Stimulated activated CD4-positive, alpha-beta T cell treated with anti-CD3 and anti-CD28 coated beads, Interleukin-15, amount 100 ng/mL, for 1 hour (primary cell): ENCODE measurements around the gene TSPAN31.
A peak's percentile ranks its signal among the peaks of the same experiment; 100 is the strongest.

Experiments used
- DNase-seq, 2 donors: peaks; one replicate each; pipeline ENCODE4 v3.0.0-alpha.2; 2020; ENCODE audit warnings: low read depth in 1 of 2, low spot score in 1 of 2

TSPAN31 gene

DNA sequence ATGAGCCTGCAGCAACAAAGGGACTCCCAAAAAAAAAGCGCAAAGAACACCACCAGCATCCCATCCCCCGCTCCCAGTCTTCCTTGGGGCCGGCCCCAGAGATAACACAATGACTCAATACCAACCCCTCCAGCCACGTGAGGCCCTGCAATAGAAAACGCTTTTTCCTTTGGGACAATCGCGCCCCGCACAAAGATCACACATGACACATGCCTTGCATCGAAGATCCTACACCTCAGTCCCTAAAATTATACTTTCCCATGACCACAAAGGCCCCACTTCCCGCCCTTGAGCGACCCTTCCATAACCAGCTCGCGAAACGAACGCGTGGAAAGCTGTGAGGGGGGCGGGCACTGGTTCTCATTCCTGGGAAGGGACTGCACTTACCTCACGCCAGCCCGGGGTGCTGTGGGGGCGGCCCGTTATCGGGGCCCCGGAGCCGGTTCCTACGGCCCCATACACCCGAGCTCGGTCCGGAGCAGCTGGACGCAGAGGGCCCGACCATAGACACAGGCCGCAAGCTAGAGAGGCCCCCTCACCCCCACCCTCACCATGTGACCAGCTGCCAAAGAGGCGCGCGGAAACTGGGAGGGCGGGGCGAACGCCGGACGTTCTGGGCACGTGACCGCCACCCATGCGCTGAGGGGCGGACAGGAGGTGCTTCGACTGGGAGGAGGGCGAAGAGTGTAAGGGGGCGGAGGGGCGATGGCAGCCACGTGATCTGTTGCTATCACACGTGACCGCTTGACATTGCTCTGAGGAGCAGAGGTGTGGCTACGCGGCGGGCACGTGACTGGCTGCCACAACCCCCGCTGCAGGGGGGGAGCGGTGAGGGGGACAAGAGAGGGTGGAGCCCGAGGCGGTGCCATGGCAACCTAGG lies 7.2 kb downstream of the TSPAN31 start, which contains the start of gene CDK4:
Gene CDK4 (minus strand): TSS at position 523 of the 880 bp plus-strand sequence. CDS start 593 bp downstream, outside the sequence.
- DNase-seq = peak; percentile 91 to 97

DNA sequence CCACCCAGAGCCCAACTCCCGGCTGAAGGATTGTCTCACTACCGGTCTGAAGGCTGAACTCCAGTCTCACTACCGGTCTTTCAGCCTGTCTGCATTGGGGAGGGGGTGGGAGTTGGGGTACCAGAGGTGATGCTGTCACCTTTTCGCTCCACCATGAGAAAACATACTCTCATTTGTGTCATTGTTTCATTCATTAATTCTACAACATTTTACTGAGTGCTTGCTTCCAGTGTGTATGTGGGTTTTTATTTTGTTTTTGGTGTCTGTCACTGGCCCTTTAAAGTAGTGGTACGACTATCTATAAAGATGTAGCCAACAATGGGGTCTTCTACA lies 7.8 kb downstream of the TSPAN31 start:
- DNase-seq = no peak

DNA sequence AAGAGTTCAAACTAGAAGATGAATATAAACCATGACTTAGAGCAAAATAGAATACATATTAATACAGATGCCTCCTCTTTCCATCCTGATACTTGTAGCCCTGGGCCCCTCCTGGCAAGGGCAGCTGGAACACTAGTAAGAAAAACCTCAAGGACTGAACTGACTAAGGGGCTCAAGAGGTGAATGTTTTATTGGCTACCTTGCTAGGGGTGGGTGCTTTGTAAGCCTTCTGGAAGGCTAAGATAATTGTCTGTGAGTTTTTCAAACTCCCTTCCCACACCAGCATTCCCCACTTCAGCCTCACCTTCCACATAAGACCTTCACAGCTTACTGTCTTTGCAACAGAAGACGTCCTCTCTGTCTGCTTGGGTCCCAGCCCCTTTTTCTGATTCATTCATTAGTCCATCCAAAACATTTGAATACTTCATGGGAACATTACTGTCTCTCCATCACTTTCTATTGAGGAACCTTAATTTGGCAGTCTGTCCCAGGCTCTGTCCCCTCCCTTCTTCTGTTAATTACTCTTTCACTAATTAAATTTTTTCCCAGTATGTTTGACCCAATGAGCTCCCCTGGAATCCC lies 9.0 kb downstream of the TSPAN31 start:
- DNase-seq = no peak

DNA sequence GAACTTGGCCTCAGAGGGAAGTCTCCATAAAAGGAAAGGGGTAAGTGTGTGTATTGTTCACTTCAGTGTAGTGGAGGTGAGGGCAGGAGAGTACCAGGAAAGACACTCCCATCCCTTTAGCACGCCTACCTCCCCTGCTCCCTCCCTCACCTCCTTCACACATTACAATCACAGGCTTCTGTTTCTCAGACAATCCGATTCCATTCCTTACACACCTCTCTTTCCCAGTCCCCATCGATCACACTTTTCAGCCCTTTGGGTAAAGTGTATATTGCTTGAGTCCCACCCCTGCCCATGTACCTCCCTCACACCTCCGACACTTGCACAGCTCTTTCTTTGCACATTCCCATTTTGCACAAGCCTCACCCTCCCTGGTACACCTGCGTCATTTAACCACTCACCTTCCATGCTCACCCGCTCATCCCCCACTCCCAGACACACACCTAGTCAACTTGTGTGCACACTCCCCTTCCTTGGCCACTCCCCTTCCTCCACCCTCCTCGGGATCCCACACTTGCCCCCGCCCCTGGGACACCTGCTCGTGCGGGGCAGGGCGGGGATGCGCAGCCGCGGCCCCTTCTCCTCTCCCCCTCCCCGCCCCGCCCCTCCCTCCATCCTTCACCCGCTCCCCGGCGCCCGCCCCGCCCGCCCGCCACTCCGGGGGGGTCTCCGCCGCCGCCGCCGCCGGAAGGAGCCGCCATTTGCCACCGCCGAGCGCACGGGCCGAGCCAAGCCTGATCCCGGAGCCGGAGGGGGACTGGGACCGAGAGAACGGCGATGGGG lies 9.8 kb downstream of the TSPAN31 start, which contains the start of gene MARCHF9:
Gene MARCHF9 (plus strand): TSS at position 693 of the 783 bp plus-strand sequence. CDS start 426 bp downstream, outside the sequence.
- DNase-seq = peak; percentile 62 to 67

DNA sequence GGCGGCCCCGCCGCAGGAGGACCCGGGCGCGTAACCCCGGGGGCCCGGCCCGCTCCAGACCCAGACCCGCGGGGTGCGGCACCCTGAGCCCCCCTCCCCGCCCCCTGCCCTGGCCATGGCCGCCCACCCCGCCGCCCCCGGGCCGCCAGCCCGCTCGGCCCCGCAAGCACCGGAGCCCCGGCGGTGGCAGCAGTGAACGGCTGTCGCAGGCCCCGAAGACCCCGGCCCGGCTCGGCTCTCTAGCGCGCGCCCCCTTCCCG lies 10.3 kb downstream of the TSPAN31 start:
- DNase-seq = no peak

DNA sequence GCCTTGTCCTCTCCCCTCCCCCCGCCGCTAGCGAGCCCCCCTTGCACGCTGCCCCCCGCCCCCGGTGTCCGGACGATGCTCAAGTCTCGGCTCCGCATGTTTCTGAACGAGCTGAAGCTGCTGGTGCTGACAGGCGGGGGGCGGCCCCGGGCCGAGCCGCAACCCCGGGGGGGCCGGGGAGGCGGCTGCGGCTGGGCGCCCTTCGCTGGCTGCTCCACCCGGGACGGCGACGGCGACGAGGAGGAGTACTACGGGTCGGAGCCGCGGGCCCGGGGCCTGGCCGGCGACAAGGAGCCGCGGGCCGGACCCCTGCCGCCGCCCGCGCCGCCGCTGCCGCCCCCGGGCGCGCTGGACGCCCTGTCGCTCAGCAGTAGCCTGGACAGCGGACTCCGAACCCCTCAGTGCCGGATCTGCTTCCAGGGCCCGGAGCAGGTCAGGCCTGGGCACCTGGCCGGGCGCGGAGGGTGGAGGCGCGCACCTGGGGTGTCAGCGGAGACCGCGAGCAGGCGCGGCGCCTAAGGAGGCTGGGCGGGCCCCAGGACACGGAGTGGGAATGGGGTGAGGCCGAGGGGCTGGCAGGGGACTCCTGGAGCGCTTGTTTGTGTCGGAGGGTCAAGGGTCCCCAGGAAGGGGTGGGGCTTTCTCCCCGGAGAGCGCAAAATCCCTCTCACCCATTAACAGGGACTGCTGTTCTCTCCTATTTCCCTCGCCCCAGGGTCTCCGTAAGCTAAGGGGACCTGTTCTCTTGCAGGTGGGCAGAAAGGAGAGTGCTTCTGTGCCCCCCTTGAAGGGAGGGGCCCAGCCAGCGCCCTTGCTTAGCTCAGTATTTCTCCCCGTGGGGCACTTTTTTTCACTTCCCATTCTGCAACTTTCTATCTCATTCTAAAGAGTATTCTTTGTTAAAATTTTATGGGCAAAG lies 10.9 kb downstream of the TSPAN31 start:
- DNase-seq = no peak

DNA sequence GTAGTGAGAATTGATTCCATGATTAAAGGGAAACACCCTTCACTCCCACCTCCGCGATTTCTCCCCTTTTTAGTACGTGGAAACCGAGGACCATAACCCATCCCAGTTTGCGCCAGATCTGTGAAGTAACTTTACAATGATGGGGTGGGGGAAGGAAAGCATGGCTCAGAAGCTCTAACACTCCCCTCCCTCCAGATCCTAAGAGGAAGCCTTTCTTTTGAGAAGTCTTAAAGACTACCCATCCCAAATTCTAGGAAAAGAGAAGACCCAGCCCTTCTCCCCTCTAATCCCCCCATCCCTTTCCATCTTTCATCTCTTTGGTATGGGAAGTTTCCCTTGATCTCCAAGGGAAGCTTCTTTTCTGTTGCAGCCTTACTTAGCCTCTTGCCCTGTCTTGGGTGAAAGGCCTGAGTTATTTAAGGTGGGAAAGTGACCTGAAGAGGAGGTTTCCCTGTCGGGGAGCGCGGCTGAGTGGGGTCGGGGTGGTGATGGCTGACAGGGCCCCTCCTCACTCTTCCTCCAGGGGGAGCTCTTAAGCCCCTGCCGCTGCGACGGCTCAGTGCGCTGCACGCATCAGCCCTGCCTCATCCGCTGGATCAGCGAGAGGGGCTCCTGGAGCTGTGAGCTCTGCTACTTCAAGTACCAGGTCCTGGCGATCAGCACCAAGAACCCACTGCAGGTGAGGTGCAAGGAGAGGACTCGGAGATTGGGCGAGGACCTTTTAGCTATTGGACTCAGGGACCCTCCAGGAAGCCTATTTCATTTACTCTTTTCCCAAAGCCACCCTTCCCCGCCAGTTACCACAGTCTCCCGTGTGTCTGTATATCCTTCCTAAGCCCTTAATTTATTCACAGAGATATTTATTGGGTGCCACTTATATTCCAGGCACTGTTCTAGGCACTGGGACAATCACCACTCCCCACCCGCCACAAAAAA lies 11.8 kb downstream of the TSPAN31 start:
- peak; percentile 56 to 59 for DNase-seq

DNA sequence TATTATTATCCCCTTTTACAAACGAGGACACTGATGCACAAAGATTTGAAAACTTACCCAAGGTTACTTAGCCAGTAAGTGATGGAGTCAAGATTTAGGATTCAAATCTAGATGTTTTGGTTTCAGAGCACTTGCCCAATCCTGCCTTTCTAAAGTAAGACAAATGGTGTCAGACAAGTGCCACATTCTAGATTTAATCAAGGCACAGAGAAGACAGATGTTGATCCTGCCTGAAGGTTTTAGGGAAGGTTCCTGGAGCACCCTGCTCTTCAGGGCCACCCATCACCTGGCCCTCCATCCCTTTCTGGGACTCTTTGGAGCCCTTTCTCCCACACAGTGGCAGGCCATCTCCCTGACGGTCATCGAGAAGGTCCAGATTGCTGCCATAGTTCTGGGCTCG lies 12.9 kb downstream of the TSPAN31 start:
- no peak for DNase-seq

DNA sequence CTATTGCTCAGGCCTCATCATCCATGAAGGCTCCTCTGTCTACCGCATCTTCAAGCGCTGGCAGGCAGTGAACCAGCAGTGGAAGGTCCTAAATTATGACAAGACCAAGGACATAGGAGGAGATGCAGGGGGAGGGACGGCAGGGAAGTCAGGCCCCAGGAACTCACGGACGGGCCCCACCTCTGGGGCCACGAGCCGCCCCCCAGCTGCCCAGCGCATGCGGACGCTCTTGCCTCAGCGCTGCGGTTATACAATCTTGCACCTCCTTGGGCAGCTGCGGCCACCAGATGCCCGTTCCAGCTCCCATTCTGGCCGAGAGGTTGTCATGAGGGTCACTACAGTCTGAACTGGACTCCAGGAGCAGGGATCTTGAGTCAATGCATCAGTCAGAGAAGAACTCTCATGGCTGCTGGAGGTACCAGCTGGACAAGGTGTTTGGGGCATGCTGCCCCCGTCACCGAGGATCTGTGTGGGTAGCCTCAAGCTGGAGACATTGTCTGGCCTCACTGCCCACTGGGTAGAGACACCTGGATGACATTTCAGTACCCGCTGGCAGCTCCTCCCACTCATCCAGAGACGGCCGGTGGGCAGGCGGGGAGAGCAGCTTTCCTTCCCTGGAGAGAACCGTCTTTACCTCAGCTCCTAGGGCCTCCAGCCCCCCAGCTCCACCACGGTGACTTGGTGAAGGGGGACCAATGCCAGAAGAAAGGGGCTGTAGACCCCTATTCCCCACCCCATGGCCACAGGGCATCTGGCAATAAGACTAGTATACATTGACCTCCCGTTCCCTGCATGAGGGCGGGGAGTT lies 13.9 kb downstream of the TSPAN31 start:
- DNase-seq = no peak

DNA sequence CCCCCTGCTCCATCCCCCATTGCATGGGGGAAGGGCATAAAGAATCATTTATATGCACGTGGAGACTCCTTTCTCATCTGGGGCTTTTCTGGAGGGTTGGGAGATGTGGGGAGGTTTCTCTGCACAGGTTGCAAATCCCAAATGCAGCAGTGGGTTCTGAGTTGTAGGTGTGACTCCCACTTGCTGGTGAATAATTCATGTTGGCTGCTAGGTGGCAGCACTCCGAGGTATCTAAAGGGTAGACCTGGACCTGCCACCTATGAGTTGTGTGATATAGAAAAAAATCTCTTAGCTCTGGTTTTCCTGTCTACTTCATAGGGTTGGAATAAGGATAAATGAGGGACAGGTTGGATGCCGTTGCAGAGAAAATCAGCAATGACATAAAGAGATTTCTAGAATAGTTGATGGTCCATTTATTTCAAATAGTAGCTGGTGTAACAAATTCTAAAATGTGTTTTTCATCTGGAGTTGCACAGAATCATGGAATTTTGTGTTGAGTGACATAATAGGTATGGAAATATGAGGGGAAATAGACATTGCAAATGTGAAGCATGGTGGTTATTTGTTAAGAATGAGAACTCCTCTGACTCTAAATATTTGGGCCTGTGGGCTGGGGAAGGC lies 14.6 kb downstream of the TSPAN31 start:
- no peak for DNase-seq

DNA sequence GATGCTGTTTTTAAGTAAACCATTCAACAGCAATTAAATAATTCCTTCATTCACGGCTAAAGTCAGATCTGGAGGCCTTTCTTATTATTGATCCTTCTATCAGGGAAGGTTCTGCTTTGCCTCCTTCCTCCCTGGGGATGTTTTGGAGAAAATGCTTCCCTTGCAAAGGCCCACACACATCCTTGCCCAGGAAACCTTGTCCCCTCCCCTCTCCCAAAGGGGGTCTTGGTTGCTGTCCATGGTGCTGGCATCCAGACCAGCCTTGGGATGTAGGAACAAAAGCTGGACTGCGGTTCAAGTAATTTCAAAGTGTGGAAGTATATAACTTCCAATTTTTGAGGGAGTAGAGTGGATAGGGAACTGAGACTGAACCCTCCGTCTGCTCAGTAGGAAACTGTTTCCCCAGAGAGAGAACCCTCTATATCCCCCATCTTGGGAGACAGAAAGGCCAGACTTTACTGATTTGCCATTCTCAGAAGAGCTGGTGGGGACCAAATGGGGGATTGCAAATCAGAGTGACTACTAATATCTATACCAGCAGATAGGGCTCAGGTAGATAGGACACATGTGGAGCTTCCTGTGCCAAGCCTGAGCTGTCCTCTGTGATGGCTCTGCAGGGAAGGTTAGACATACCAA lies 15.6 kb downstream of the TSPAN31 start:
- DNase-seq = no peak

DNA sequence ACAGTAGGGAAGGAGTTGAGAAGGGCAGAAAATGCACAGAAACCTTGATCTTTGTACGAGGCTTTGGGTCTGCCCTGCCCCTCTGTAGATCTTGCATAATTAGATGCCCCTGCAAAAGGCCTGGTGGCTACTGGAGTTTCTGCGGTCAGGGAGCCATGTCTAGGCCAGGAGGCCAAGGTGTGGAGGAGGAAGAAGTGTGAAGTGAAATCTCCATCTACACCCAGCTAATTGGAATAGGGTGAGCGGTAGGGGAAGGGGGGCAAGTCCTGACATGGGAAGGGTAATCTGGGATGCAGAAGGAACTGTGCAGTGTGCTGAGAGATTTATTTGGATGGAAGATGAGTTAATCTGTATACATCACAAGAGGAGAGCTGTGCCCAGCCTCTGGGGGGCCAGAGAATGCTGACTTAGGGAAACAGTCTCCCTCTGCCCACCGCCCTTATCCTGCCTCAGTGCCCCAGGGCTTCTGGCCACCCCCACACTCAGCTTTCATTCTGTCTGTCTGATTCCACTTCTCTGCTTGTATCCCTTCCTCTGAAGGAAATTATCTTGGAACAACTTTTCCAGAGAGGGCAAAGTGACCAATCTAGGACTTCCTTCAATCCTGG lies 16.7 kb downstream of the TSPAN31 start:
- DNase-seq = no peak

DNA sequence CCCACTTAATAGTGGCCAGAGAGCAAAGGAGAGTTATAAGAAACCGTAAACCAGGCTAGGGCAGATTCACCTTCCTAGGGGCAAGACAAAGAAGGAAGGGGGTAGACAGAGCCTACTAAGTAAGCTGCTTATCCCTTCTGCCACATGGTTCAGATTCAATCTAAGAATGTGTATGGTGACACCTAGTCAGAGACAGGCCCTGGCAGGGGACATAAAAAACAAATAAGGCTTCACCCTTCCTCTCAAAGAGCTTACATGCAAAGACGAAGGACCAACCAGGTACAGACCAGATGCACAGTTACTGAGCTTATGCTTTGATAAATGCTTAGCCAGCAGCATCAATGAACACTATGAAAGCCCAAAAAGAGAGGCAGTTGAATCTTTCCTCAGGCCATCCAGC lies 17.6 kb downstream of the TSPAN31 start:
- DNase-seq = no peak

DNA sequence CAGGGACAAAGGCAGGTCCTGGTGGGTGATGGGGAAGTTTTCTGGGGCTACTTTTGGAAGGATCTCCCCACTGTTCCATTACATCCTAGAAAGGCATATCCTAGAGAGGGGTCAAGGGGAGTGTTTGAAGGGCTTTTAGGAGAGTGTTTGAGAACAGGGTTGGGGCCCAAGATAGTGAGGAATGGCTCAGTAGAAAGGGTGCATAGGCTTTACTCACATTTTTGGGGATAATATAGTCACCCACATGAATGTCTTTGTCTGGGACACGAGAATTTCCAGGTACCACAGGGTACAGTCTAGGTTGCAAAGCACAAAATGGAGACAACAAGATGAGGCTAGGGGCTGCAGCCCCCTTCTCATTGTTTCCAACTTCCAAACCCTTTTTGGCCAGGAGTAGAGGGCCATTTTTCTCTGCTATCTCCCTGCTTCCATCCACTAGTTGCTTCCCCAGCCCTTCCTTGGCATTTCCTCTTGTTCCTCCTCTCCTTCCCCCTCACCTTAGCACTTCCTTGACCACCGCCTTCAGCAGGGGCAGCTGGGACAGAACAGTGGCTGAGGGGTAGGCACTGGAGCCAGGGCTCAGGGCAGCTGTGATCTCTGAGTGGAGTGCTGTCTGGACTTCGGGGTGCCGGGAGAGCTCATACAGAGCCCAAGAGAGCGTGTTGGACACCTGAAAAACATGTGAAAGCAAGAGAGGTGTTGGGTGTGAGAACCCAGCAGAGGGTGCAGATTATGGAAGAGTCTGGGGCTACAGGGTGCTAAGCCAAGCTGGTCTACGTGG lies 19.2 kb downstream of the TSPAN31 start:
- DNase-seq = no peak

DNA sequence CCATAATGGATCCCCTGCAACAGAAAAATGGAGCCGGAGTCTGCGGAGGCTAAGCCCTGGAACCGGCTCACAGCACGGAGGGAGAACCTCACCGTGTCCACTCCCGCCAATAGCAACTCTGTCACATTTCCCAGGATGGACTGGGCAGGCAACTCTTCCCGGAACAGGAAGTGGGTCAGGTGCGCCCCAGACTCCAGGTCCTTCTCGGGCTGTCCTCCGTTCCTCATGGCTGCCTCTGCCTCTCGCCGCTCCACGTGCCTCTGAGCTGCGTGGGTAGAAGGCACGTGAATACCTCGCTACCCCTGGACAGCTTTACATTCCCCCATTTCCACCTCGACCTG lies 19.8 kb downstream of the TSPAN31 start:
- DNase-seq = no peak

DNA sequence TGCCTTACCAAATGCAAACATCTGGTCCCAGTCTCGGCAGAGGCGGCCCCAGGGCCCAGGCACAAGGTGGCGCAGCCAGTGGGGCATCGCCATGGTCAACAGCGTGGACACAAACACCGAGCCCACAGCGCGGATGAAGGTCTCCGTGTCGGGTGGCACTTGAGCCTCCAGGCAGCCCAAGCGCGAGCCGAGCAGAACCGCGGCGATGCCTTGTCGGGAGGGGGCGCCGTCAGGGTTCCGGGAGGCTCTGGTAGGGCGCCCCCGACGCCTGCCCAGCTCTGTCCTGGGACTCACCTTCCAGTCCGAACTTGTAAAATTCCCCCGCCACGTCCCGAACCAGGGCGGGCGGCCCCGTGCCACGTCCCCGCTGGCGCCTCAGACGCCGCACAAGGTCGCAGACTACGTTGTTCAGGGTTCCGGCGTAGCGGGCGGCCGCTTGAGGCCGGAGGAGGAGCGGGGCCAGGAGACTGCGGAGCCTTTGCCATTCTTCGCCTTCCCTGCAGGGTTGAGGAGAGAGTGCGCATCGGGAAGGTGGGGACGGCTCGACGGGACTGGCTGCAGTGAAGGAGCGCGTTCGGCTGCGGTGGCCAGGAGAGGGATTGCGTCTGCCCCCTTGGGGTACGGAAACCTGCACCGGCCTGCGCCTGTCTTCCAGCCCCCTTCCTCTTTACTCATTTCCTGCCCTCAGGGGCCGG lies 20.3 kb downstream of the TSPAN31 start:
- DNase-seq = no peak
